ENCODE measurements around the gene PLK4.

DNA sequence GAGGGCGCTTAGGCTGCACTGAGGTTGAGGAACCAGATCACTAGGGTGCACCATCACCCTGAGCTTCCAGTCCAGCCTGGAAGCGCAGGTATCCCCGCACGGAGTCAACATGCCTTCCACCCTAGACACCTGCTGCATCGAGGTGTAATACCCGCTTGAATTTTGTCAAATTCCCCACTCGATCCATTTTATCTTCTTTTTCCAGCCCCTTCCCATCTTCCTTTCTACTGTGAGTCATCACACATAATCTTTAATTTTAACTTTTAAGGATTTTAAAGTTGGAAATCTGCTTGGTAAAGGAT is 821 bp downstream of the PLK4 start:
- TF ChIP-seq, protein P1, sequence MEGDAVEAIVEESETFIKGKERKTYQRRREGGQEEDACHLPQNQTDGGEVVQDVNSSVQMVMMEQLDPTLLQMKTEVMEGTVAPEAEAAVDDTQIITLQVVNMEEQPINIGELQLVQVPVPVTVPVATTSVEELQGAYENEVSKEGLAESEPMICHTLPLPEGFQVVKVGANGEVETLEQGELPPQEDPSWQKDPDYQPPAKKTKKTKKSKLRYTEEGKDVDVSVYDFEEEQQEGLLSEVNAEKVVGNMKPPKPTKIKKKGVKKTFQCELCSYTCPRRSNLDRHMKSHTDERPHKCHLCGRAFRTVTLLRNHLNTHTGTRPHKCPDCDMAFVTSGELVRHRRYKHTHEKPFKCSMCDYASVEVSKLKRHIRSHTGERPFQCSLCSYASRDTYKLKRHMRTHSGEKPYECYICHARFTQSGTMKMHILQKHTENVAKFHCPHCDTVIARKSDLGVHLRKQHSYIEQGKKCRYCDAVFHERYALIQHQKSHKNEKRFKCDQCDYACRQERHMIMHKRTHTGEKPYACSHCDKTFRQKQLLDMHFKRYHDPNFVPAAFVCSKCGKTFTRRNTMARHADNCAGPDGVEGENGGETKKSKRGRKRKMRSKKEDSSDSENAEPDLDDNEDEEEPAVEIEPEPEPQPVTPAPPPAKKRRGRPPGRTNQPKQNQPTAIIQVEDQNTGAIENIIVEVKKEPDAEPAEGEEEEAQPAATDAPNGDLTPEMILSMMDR (IDR thresholded peaks at IDR 0.05) = no peak
- no peak for TF ChIP-seq POLR2A (IDR thresholded peaks at IDR 0.05)
